Umbilical cord (tissue), 2 donors: ENCODE data around the gene CA12. TPM values are rescaled to one million over a fixed set of nuclear protein-coding genes. Genes with fewer than 3 reads are reported as not detected.
"Not testable (repeated sequence)": the region's sequence is repeated elsewhere in the genome, so short reads cannot be mapped to it uniquely, and the experiment has no call there.

Source experiments
- DNase-seq: peaks from one replicate; pipeline ENCODE4 v3.0.0-alpha.2; 2015; ENCODE audit warnings: low spot score
- total RNA-seq: library from RNA; depleted of rRNA; stranded (reverse); fragments of >200 nt; gene quantifications from one replicate; pipeline ENCODE4 v1.2.3, GENCODE V29; 2014; ENCODE audit warnings: low replicate concordance; ENCODE audit not compliant: insufficient read depth

Gene CA12
- total RNA-seq: 46.9 TPM

GRCh38 chr15:63381301-63382204, at the start of gene CA12:
Gene CA12 (minus strand): TSS chr15:63381846. CDS start chr15:63381720, 126 bp downstream.
- peak; percentile 59 for DNase-seq

- no peak for DNase-seq
Observed at GRCh38 chr15:63430766-63431451, 49.3 kb upstream of the CA12 start.

- DNase-seq: no peak
Observed at GRCh38 chr15:63426552-63426951, 44.9 kb upstream of the CA12 start.

GRCh38 chr15:63425426-63425985, 43.9 kb upstream of the CA12 start:
- no peak for DNase-seq

- no peak for DNase-seq
Observed at GRCh38 chr15:63422891-63423590, 41.4 kb upstream of the CA12 start.

GRCh38 chr15:63421433-63421832, 39.8 kb upstream of the CA12 start:
- DNase-seq: no peak

- no peak for DNase-seq
Observed at GRCh38 chr15:63420333-63420747, 38.7 kb upstream of the CA12 start.

- no peak for DNase-seq
Observed at GRCh38 chr15:63418811-63419210, 37.2 kb upstream of the CA12 start.

GRCh38 chr15:63417721-63418120, 36.1 kb upstream of the CA12 start:
- no peak for DNase-seq

- DNase-seq: not testable (repeated sequence)
Observed at GRCh38 chr15:63417274-63417673, 35.6 kb upstream of the CA12 start.

GRCh38 chr15:63414474-63415120, 33.0 kb upstream of the CA12 start:
- no peak for DNase-seq

GRCh38 chr15:63412551-63412950, 30.9 kb upstream of the CA12 start:
- no peak for DNase-seq

- peak; percentile 37 for DNase-seq
Observed at GRCh38 chr15:63411866-63412265, 30.2 kb upstream of the CA12 start.

- DNase-seq: no peak
Observed at GRCh38 chr15:63409179-63409578, 27.5 kb upstream of the CA12 start.

- DNase-seq: no peak
Observed at GRCh38 chr15:63408524-63408923, 26.9 kb upstream of the CA12 start.

GRCh38 chr15:63407612-63408011, 26.0 kb upstream of the CA12 start:
- no peak for DNase-seq

- DNase-seq: no peak
Observed at GRCh38 chr15:63405683-63406390, 24.2 kb upstream of the CA12 start.

GRCh38 chr15:63405159-63405558, 23.5 kb upstream of the CA12 start:
- no peak for DNase-seq

GRCh38 chr15:63403254-63403945, 21.8 kb upstream of the CA12 start:
- DNase-seq: no peak
